Breast epithelium (tissue), 4 donors: ENCODE measurements around the gene RRP36. TPM values are rescaled to one million over a fixed set of nuclear protein-coding genes. Genes with fewer than 3 reads are reported as not detected.
A peak's percentile ranks its signal among the peaks of the same experiment; 100 is the strongest.

Source experiments
- DNase-seq, 2 donors: peaks; one replicate each; pipeline ENCODE4 v3.0.0-alpha.2; 2019; ENCODE audit warnings: low spot score in 2 of 2
- H3K27ac ChIP-seq, 2 donors: fragments of 200-600 bp; sonication (generic) in 1 of 2; one replicate each; pipeline ENCODE4 v1.5.1; 2016 to 2019; ENCODE audit warnings: mild to moderate bottlenecking in 1 of 2
- H3K27me3 ChIP-seq, 2 donors: fragments of 200-600 bp; sonication (generic) in 1 of 2; one replicate each; pipeline versions ENCODE4 v1.5.1 to v1.6.0; 2017 to 2019; ENCODE audit warnings: control low read depth in 1 of 2, mild to moderate bottlenecking in 1 of 2
- H3K36me3 ChIP-seq: fragments of 200-600 bp; one replicate; pipeline ENCODE4 v1.5.1; 2019
- H3K4me1 ChIP-seq, 2 donors: fragments of 200-600 bp; sonication (generic); one replicate each; pipeline ENCODE4 v1.5.1; 2016 to 2019; ENCODE audit warnings: control low read depth in 1 of 2
- H3K4me3 ChIP-seq, 3 donors: fragments of 200-600 bp; sonication (generic); 1 replicate in 2 of 3; 2 replicates in 1 of 3; pipeline ENCODE4 v1.5.1; 2016 to 2019; ENCODE audit warnings: mild to moderate bottlenecking in 3 of 3, moderate library complexity in 2 of 3
- H3K9me3 ChIP-seq, 2 donors: fragments of 200-600 bp; sonication (generic) in 1 of 2; one replicate each; pipeline ENCODE4 v1.5.1; 2016 to 2019; ENCODE audit warnings: control low read depth in 1 of 2
- POLR2A ChIP-seq: fragments of 450-650 bp; IDR thresholded peaks from one replicate; pipeline ENCODE4 v1.6.1; 2016; ENCODE audit warnings: antibody characterized with exemption, mild to moderate bottlenecking, moderate library complexity
- POLR2AphosphoS5 ChIP-seq, 3 donors: sonication (generic); formaldehyde crosslinking; IDR thresholded peaks; one replicate each; pipeline ENCODE4 v1.6.1; 2017; ENCODE audit warnings: antibody characterized with exemption in 3 of 3
- intact Hi-C: fragments of 100-400 bp; cut with DNase I; formaldehyde crosslinking; loops from one replicate; pipeline ENCODE4 v1.15.1; 2023; ENCODE audit warnings: low total_unique reads
- total RNA-seq, 3 donors: library from RNA; depleted of rRNA; stranded (reverse); fragments of >200 nt; gene quantifications; one replicate each; pipeline ENCODE4 v1.1.0, GENCODE V29; 2016
- TF ChIP-seq, protein P1 (sequence below), 3 donors: fragments of 450-650 bp; IDR thresholded peaks; one replicate each; pipeline ENCODE4 v1.5.1; 2016 to 2017; ENCODE audit warnings: antibody characterized with exemption in 3 of 3, mild to moderate bottlenecking in 3 of 3, moderate library complexity in 3 of 3

Gene RRP36
- total RNA-seq, 3 donors from 2014 or later, result 48.8 to 69.2 (median 56.3) TPM

DNA sequence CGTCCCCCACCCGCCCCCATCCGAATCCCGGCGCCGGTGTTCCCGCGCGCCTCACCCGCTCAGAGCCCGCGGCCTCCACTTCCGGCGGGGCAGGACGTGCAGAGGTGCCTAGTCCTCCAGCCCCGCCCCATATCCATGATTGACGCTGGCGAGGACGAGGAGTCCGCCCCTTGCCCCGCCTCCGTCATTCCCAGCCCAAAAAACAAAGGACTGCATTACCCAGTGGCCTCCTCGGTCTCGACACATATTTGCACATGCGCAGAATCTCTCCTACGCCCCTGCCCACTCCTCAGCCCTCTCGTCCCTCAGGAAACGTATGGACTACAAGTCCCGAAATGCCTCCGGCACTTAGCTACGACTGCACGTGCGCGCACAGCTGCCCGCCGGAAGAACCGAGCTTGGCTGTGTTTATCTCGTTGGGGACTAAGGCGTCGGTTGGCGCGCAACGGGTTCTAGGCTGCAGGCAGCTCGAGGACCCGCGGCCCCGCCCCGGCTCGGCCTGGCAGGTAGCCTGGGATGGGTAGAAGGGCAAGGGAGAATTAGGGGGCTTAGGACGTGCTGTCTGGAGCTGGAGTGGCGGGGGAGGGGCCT is 7.5 kb upstream of the RRP36 start, which contains the start of the genes KLHDC3 and MEA1:
TSS of gene KLHDC3 (plus strand) at position 407 of the 591 bp plus-strand sequence. CDS start 2,944 bp downstream, outside the sequence.
TSS of gene MEA1 (minus strand) at position 104 of the 591 bp plus-strand sequence. CDS start 133 bp downstream, outside the sequence.
- H3K36me3 ChIP-seq, result peaks cover 7% of the 10 kb centered on the region
- H3K27ac ChIP-seq, result peak within 1 kb of the TSS; percentile 86 to 88
- TF ChIP-seq, protein P1, sequence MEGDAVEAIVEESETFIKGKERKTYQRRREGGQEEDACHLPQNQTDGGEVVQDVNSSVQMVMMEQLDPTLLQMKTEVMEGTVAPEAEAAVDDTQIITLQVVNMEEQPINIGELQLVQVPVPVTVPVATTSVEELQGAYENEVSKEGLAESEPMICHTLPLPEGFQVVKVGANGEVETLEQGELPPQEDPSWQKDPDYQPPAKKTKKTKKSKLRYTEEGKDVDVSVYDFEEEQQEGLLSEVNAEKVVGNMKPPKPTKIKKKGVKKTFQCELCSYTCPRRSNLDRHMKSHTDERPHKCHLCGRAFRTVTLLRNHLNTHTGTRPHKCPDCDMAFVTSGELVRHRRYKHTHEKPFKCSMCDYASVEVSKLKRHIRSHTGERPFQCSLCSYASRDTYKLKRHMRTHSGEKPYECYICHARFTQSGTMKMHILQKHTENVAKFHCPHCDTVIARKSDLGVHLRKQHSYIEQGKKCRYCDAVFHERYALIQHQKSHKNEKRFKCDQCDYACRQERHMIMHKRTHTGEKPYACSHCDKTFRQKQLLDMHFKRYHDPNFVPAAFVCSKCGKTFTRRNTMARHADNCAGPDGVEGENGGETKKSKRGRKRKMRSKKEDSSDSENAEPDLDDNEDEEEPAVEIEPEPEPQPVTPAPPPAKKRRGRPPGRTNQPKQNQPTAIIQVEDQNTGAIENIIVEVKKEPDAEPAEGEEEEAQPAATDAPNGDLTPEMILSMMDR (IDR thresholded peaks at IDR 0.05), result no peak
- TF ChIP-seq POLR2A (no peak), POLR2AphosphoS5 (IDR thresholded peaks at IDR 0.05) (peak; percentile 83 to 89 (median 88))
- H3K27me3 ChIP-seq, result no peaks in the 10 kb centered on the region
- H3K4me3 ChIP-seq, result peak within 1 kb of the TSS; percentile 73 to 81 (median 77)
- peaks cover 7 to 36% of the 10 kb centered on the region in 2 donors for H3K4me1 ChIP-seq
- no peaks in the 10 kb centered on the region for H3K9me3 ChIP-seq
- DNase-seq, result peak; percentile 98 to 100
- intact Hi-C loops, result no loop called here

DNA sequence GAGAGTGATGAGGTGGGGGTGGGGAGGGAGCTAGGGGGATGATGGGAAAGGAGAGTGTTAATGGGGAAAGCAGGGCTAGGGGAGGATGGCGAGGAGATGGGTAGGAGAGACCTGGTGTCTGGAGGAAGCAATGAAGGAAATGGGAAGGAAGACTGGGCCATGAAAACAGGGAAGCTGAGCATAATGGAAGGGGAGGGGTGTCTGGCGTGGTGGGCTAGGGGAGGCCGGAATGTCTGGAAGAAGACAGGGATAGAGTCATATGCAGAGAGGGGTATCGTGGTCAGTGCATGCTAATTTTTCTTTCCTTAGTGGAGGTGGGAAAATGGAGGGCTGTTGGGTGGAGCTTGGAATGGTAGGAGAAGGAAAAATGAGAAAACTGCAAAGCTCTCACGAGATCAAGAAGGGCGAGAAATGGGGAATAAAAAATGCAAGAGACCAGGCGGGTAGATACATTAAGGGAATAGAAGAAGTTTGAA is 7.0 kb upstream of the RRP36 start:
- Histone ChIP-seq H3K27me3 (no peaks in the 10 kb centered on the region), H3K27ac (peak overlapping the region; percentile 86 to 88), H3K4me1 (peaks cover 7 to 36% of the 10 kb centered on the region in 2 donors), H3K4me3 (peak overlapping the region; percentile 73 to 81 (median 77)), H3K36me3 (peaks cover 7% of the 10 kb centered on the region), H3K9me3 (no peaks in the 10 kb centered on the region)
- DNase-seq, result no peak
- intact Hi-C loops, result no loop called here
- TF ChIP-seq, protein P1 (IDR thresholded peaks at IDR 0.05), result no peak
- no peak for TF ChIP-seq POLR2AphosphoS5 (IDR thresholded peaks at IDR 0.05)
- TF ChIP-seq POLR2A, result no peak

DNA sequence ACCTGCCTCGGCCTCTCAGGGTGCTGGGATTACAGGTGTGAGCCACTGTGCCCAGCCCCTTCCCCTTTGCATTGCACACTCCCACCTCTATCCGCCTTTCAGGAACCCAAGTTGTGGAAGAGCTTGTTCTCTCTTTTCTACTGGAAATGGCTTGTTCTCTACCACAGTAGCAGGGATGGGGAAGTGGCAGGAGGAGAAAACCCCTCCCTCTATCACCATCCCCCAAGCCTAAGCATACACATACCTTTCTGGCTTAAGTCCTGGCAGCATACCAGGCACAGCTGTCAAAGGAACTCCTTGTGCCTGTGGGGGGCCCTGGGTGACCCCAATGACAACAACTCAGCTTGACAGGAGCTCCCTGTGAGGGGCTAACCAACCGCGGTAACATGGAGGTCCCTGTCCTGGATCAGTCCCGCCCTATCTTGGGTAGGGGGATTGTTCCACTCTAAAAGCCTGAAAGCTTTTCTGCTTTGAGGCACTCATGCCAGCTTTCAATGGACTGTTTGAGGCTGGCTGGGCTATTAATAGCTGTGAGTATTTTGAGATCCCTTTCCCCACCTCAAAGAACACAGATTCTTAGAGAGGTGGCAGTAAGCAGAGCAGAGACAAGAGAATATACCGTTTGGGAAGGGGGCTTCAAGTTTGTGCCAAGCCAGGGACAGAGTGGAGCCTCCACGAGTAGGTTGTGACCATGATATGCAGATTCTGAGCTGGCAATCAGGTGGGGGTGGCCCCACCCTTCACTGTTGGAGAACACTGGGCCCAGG is 5.1 kb upstream of the RRP36 start:
- intact Hi-C loops, result no loop called here
- H3K27ac ChIP-seq, result peak overlapping the region; percentile 36 to 62

DNA sequence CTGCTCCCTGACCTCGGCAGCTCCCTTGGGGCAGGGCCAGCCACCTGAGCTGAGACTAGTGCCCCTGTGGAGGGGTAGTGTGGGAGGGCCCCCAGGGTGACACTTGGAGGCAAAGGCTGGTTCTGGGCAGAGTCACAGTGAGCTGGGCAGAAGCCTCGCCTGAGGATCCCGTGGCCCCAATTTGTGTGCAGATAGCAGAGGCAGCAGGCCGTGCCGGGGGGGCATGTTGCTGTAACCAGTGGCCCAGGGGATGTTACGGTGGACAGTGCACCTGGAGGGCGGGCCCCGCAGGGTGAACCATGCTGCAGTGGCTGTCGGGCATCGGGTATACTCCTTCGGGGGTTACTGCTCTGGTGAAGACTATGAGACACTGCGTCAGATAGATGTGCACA is 4.5 kb upstream of the RRP36 start:
- DNase-seq, result no peak
- Histone ChIP-seq H3K36me3 (peaks cover 7% of the 10 kb centered on the region), H3K27me3 (no peaks in the 10 kb centered on the region), H3K4me3 (peak overlapping the region in 2 of 3 donors; percentile 10 to 37), H3K9me3 (no peaks in the 10 kb centered on the region), H3K4me1 (peaks cover 7 to 36% of the 10 kb centered on the region in 2 donors), H3K27ac (peak overlapping the region; percentile 36 to 62)
- intact Hi-C loops, result no loop called here
- no peak for TF ChIP-seq POLR2AphosphoS5 (IDR thresholded peaks at IDR 0.05)
- no peak for TF ChIP-seq POLR2A
- TF ChIP-seq, protein P1 (IDR thresholded peaks at IDR 0.05), result no peak

More for the DNA sequence above, 5.1 kb upstream of the RRP36 start:
- no peak for DNase-seq
- Histone ChIP-seq H3K9me3 (no peaks in the 10 kb centered on the region), H3K4me3 (peak overlapping the region in 2 of 3 donors; percentile 10 to 37), H3K36me3 (peaks cover 7% of the 10 kb centered on the region), H3K27me3 (no peaks in the 10 kb centered on the region), H3K4me1 (peaks cover 7 to 36% of the 10 kb centered on the region in 2 donors)
- no peak for TF ChIP-seq POLR2A
- TF ChIP-seq POLR2AphosphoS5 (IDR thresholded peaks at IDR 0.05), result no peak
- TF ChIP-seq, protein P1 (IDR thresholded peaks at IDR 0.05), result no peak
